ENCODE measurements around the gene ISY1.

ISY1 gene

DNA sequence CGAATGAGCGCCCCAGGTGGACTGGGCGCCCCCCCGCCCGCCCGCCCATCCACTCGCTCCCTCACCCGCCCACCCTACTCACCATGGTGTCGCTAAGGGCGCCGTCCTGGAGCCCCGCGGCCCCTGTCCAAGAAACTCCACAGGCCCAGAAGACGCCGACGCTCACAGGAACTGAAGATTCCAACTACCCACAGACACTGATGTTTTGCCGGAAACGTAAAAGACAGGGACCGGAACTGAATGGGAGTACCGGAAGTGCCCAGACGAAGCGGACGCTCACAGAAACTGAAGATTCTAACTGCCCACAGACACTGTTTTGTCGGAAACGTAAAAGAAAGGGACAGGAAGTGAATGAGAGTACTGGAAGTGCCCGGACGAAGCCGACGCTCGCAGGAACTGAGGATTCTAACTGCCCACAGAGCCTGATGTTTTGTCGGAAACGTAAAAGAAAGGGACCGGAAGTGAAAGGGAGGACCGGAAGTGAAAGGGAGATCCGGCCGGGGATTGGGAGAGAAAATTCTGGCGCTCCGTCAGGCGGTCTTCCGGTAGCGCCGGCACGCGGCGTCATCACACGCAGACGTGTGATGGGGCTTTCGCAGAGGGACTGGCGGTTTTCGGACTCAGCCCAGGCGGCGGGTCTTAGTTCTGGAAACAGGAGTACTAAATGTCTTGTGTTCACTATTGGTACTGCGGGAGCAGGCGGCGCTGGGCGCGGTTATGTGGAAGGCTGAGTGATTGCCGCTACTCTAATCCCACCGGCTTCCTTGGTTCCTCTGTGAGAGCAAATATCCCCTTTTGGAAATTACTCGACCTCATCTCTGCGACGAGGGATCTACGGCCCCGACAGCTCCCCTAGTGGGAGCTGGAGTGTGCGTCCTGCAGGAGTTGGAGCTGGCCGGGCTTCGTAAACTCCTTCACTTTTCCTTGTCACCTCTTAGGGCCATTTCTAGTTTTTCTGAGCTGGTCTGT lies at the start of gene ISY1:
Gene ISY1, minus strand, starts transcription at position 173 of the 969 bp plus-strand sequence. Its CDS starts 88 bp downstream, at position 85.
- Histone ChIP-seq H3K4me3 (ENCODE audit: low read length, poor library complexity, severe bottlenecking) (peak within 1 kb of the TSS; percentile 97), H3K9ac (ENCODE audit: low read depth, low read length, poor library complexity, severe bottlenecking) (peak within 1 kb of the TSS; percentile 89), H4K20me1 (ENCODE audit: insufficient read depth, low read length, poor library complexity, severe bottlenecking) (peaks cover 6% of the 10 kb centered on the region), H3K4me1 (ENCODE audit: insufficient read depth, low read length, poor library complexity, severe bottlenecking) (peaks cover 29% of the 10 kb centered on the region), H3F3A (ENCODE audit: low read depth) (peaks cover 2% of the 10 kb centered on the region; the same call in 1 of the 2 replicates), H3K9me2 (replicated peaks; ENCODE audit: low read depth, low read length) (no peaks in the 10 kb centered on the region), H2AFZ (ENCODE audit: low read length) (peak within 1 kb of the TSS; percentile 96), H3K4me2 (ENCODE audit: low read depth, low read length, poor library complexity, severe bottlenecking) (peak within 1 kb of the TSS; percentile 99), H3K9me3 (ENCODE audit: insufficient read depth, low read depth, low read length) (no peaks in the 10 kb centered on the region), H3K79me2 (ENCODE audit: insufficient read depth, low read length) (peaks cover 40% of the 10 kb centered on the region), H3K27me3 (ENCODE audit: insufficient read depth, low read length, poor library complexity, severe bottlenecking) (no peaks in the 10 kb centered on the region), H3K36me3 (ENCODE audit: insufficient read depth, low read length) (peaks cover 9% of the 10 kb centered on the region; the same call in 1 of the 2 replicates)
- no peak for TF ChIP-seq EZH2phosphoT487 (IDR thresholded peaks at IDR 0.05; ENCODE audit: borderline replicate concordance)
- peak; percentile 74 for TF ChIP-seq CTCF (conservative IDR thresholded peaks at IDR 0.05; ENCODE audit: low read length)

- no peaks in the 10 kb centered on the region for H3K79me2 ChIP-seq (ENCODE audit: insufficient read depth, low read length)
- H3K9me3 ChIP-seq (ENCODE audit: insufficient read depth, low read depth, low read length): no peaks in the 10 kb centered on the region
- no peaks in the 10 kb centered on the region for H3K4me1 ChIP-seq (ENCODE audit: insufficient read depth, low read length, poor library complexity, severe bottlenecking)
- H3F3A ChIP-seq (ENCODE audit: low read depth): no peaks in the 10 kb centered on the region
- no peak overlapping the region for H2AFZ ChIP-seq (ENCODE audit: low read length)
- H3K4me3 ChIP-seq (ENCODE audit: low read length, poor library complexity, severe bottlenecking): no peak overlapping the region
- no peak overlapping the region for H3K4me2 ChIP-seq (ENCODE audit: low read depth, low read length, poor library complexity, severe bottlenecking)
- no peaks in the 10 kb centered on the region for H3K36me3 ChIP-seq (ENCODE audit: insufficient read depth, low read length)
- no peaks in the 10 kb centered on the region for H3K9me2 ChIP-seq (replicated peaks; ENCODE audit: low read depth, low read length)
- no peaks in the 10 kb centered on the region for H4K20me1 ChIP-seq (ENCODE audit: insufficient read depth, low read length, poor library complexity, severe bottlenecking)
- no peaks in the 10 kb centered on the region for H3K27me3 ChIP-seq (ENCODE audit: insufficient read depth, low read length, poor library complexity, severe bottlenecking)
- H3K9ac ChIP-seq (ENCODE audit: low read depth, low read length, poor library complexity, severe bottlenecking): no peak overlapping the region
- TF ChIP-seq EZH2phosphoT487 (IDR thresholded peaks at IDR 0.05; ENCODE audit: borderline replicate concordance) (no peak), CTCF (conservative IDR thresholded peaks at IDR 0.05; ENCODE audit: low read length) (no peak)
Observed at GRCh38 chr3:129207479-129207878, 46.6 kb upstream of the ISY1 start.

- no peak overlapping the region for H3K4me2 ChIP-seq (ENCODE audit: low read depth, low read length, poor library complexity, severe bottlenecking)
- no peaks in the 10 kb centered on the region for H3K79me2 ChIP-seq (ENCODE audit: insufficient read depth, low read length)
- no peak overlapping the region for H2AFZ ChIP-seq (ENCODE audit: low read length)
- no peaks in the 10 kb centered on the region for H4K20me1 ChIP-seq (ENCODE audit: insufficient read depth, low read length, poor library complexity, severe bottlenecking)
- no peaks in the 10 kb centered on the region for H3K4me1 ChIP-seq (ENCODE audit: insufficient read depth, low read length, poor library complexity, severe bottlenecking)
- H3K36me3 ChIP-seq (ENCODE audit: insufficient read depth, low read length): no peaks in the 10 kb centered on the region
- no peak overlapping the region for H3K4me3 ChIP-seq (ENCODE audit: low read length, poor library complexity, severe bottlenecking)
- TF ChIP-seq EZH2phosphoT487 (IDR thresholded peaks at IDR 0.05; ENCODE audit: borderline replicate concordance) (no peak), CTCF (conservative IDR thresholded peaks at IDR 0.05; ENCODE audit: low read length) (no peak)
- H3K9ac ChIP-seq (ENCODE audit: low read depth, low read length, poor library complexity, severe bottlenecking): no peak overlapping the region
- H3F3A ChIP-seq (ENCODE audit: low read depth): no peaks in the 10 kb centered on the region
- no peaks in the 10 kb centered on the region for H3K27me3 ChIP-seq (ENCODE audit: insufficient read depth, low read length, poor library complexity, severe bottlenecking)
- no peaks in the 10 kb centered on the region for H3K9me2 ChIP-seq (replicated peaks; ENCODE audit: low read depth, low read length)
- no peaks in the 10 kb centered on the region for H3K9me3 ChIP-seq (ENCODE audit: insufficient read depth, low read depth, low read length)
Observed at GRCh38 chr3:129205109-129205832, 44.4 kb upstream of the ISY1 start.

All from Loucy (cell line).